Peyer's patch (tissue), 4 donors: ENCODE results near the gene TUBD1. TPM values are rescaled to one million over a fixed set of nuclear protein-coding genes. Genes with fewer than 3 reads are reported as not detected.
"Not testable (repeated sequence)": the region's sequence is repeated elsewhere in the genome, so short reads cannot be mapped to it uniquely, and the experiment has no call there.

Experiments used
- DNase-seq, 3 donors: peaks; one replicate each; pipeline ENCODE4 v3.0.0-alpha.2; 2017 to 2019
- H3K27ac ChIP-seq, 4 donors: fragments of 200-600 bp; sonication (generic); one replicate each; pipeline ENCODE4 v1.5.1; 2016 to 2019
- H3K27me3 ChIP-seq, 2 donors: fragments of 200-600 bp; sonication (generic); one replicate each; pipeline ENCODE4 v1.5.1; 2019
- H3K36me3 ChIP-seq, 3 donors: fragments of 200-600 bp; sonication (generic); one replicate each; pipeline ENCODE4 v1.5.1; 2016 to 2019
- H3K4me1 ChIP-seq, 4 donors: fragments of 200-600 bp; sonication (generic); one replicate each; pipeline ENCODE4 v1.5.1; 2016 to 2019
- H3K4me3 ChIP-seq, 4 donors: fragments of 200-600 bp; sonication (generic); 1 replicate in 3 of 4; 2 replicates in 1 of 4; pipeline ENCODE4 v1.5.1; 2016 to 2019; ENCODE audit warnings: mild to moderate bottlenecking in 1 of 4
- H3K9me3 ChIP-seq, 4 donors: fragments of 200-600 bp; sonication (generic); one replicate each; pipeline ENCODE4 v1.5.1; 2016 to 2019; ENCODE audit warnings: mild to moderate bottlenecking in 1 of 4
- POLR2A ChIP-seq, 2 donors: fragments of 450-650 bp; IDR thresholded peaks; one replicate each; pipeline ENCODE4 v1.5.1; 2017; ENCODE audit warnings: antibody characterized with exemption in 2 of 2, mild to moderate bottlenecking in 2 of 2, moderate library complexity in 2 of 2
- total RNA-seq, 4 donors: library from RNA; depleted of rRNA; stranded (reverse); fragments of >200 nt; gene quantifications; one replicate each; pipeline ENCODE4 v1.1.0, GENCODE V29; 2016
- TF ChIP-seq, protein P1 (sequence below), 6 experiments: fragments of 450-650 bp in 4 of 6; fragments of 200-600 bp in 2 of 6; sonication (generic) in 1 of 6; IDR thresholded peaks; one replicate each; pipeline ENCODE4 v1.5.1; 2017 to 2019; ENCODE audit warnings: antibody characterized with exemption in 6 of 6, mild to moderate bottlenecking in 3 of 6, moderate library complexity in 1 of 6

Gene TUBD1
- total RNA-seq, 4 donors from 2014 or later: 8.4 to 12.2 (median 9.5) TPM

- peak in 1 of 3 donors; percentile 79 for DNase-seq
- Histone ChIP-seq H3K27ac (peak overlapping the region; percentile 55 to 94 (median 66)), H3K4me1 (peaks cover 5 to 56% (median 19%) of the 10 kb centered on the region in 4 donors), H3K27me3 (no peaks in the 10 kb centered on the region), H3K9me3 (no peaks in the 10 kb centered on the region), H3K36me3 (no peaks in the 10 kb centered on the region), H3K4me3 (no peak overlapping the region)
- TF ChIP-seq, protein P1, sequence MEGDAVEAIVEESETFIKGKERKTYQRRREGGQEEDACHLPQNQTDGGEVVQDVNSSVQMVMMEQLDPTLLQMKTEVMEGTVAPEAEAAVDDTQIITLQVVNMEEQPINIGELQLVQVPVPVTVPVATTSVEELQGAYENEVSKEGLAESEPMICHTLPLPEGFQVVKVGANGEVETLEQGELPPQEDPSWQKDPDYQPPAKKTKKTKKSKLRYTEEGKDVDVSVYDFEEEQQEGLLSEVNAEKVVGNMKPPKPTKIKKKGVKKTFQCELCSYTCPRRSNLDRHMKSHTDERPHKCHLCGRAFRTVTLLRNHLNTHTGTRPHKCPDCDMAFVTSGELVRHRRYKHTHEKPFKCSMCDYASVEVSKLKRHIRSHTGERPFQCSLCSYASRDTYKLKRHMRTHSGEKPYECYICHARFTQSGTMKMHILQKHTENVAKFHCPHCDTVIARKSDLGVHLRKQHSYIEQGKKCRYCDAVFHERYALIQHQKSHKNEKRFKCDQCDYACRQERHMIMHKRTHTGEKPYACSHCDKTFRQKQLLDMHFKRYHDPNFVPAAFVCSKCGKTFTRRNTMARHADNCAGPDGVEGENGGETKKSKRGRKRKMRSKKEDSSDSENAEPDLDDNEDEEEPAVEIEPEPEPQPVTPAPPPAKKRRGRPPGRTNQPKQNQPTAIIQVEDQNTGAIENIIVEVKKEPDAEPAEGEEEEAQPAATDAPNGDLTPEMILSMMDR (IDR thresholded peaks at IDR 0.05): no peak
- TF ChIP-seq POLR2A (IDR thresholded peaks at IDR 0.05): no peak
Observed at GRCh38 chr17:59851439-59852375, 41.0 kb downstream of the TUBD1 start.

- Histone ChIP-seq H3K27ac (peak overlapping the region in 3 of 4 donors; percentile 7 to 94 (median 60)), H3K4me1 (peaks cover 13 to 70% (median 30%) of the 10 kb centered on the region in 4 donors)
- not testable (repeated sequence) for H3K4me3 ChIP-seq, H3K27me3 ChIP-seq, H3K36me3 ChIP-seq, H3K9me3 ChIP-seq
- peak in 1 of 3 donors; percentile 40 for DNase-seq
Observed at GRCh38 chr17:59850311-59850710, 42.4 kb downstream of the TUBD1 start.

GRCh38 chr17:59848778-59849177 lies 44.0 kb downstream of the TUBD1 start:
- Histone ChIP-seq H3K4me3 (peak overlapping the region in 1 of 4 donors; percentile 17), H3K27ac (peak overlapping the region; percentile 77 to 94 (median 86)), H3K4me1 (peaks cover 17 to 75% (median 34%) of the 10 kb centered on the region in 4 donors), H3K9me3 (no peaks in the 10 kb centered on the region), H3K36me3 (no peaks in the 10 kb centered on the region), H3K27me3 (no peaks in the 10 kb centered on the region)
- DNase-seq: peak in 1 of 3 donors; percentile 83
- TF ChIP-seq, protein P1 (IDR thresholded peaks at IDR 0.05): no peak
- no peak for TF ChIP-seq POLR2A (IDR thresholded peaks at IDR 0.05)

DNA sequence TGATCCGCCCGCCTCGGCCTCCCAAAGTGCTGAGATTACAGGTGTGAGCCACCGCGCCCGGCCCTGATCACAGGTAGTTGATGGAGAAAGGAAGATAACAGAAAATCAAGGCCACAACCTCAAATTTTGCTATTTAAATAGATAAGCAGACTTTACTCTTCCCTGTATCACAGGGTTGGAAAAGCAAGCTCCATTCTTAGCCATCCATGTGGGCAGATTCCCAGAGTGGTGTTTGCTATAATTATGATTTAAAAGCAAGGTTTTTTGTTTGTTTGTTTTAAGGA lies 44.4 kb downstream of the TUBD1 start:
- Histone ChIP-seq H3K36me3 (no peaks in the 10 kb centered on the region), H3K4me1 (peaks cover 17 to 75% (median 34%) of the 10 kb centered on the region in 4 donors), H3K4me3 (peak overlapping the region in 2 of 4 donors; percentile 17 to 30), H3K9me3 (no peaks in the 10 kb centered on the region), H3K27me3 (no peaks in the 10 kb centered on the region), H3K27ac (peak overlapping the region; percentile 77 to 94 (median 86))
- DNase-seq: peak in 1 of 3 donors; percentile 47
- TF ChIP-seq, protein P1 (IDR thresholded peaks at IDR 0.05): no peak
- no peak for TF ChIP-seq POLR2A (IDR thresholded peaks at IDR 0.05)

DNA sequence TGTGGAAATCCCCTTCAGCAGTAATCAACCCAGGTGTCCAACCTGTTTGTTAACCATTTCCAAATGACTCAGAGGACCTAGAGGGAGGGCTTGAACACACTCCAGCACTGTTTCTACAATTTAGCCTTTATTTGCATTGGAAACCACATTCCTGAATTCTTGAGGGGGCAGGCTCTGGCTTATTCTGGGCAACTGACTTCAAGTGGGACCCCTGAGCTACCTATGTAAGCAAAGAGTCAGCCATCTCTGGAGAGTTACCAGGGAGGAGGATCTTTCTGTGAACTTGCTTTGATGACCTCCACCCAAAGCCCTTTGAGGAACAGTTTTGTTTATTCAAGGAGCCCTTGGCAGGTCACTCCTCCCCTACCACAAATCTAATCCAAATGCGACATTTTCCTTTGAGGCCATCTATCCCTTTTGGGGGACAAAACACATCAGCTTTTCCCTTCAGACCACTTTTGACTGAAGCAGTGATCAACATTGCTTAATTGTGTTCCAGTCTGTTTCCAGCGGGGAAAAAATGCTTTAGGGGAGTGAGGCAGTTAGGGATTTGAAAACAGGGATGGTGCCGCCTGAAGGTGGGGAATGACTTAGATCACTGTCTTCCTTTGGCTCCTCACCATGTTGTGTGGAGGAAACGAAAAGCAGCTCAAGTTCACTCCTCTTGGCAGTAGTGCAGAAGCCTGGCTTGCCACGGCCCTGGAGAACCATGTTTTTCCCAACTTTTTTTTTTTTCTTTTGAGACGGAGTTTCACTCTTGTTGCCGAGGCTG lies 46.2 kb downstream of the TUBD1 start:
- Histone ChIP-seq H3K36me3 (no peaks in the 10 kb centered on the region), H3K27me3 (no peaks in the 10 kb centered on the region), H3K27ac (peak overlapping the region; percentile 77 to 94 (median 86)), H3K4me3 (no peak overlapping the region), H3K4me1 (peaks cover 17 to 74% (median 33%) of the 10 kb centered on the region in 4 donors), H3K9me3 (no peaks in the 10 kb centered on the region)
- DNase-seq: peak in 1 of 3 donors; percentile 70
- peak in 1 of 2 donors; percentile 24 for TF ChIP-seq POLR2A (IDR thresholded peaks at IDR 0.05)
- TF ChIP-seq, protein P1 (IDR thresholded peaks at IDR 0.05): no peak
